K562 (cell line): Measurements from ENCODE around the gene PRAMEF20. TPM values are rescaled to one million over a fixed set of nuclear protein-coding genes. Genes with fewer than 3 reads are reported as not detected.

Experiments
- ATAC-seq: fragments of 200-7000 bp; cut with Tn5 transposase; 3 replicates; pipeline ENCODE4 v1.9.1; 2020; ENCODE audit warnings: moderate library complexity
- BruUV-seq: library from RNA; stranded (reverse); fragments of 400-500 nt; replicated peaks from 2 replicates; lab custom pipeline; 2021; lab: Mats Ljungman, UMichigan
- CTCF ChIA-PET: fragments of 300-600 bp; formaldehyde crosslinking; extraction: SDS; loops from one replicate; lab custom pipeline; 2021; ENCODE audit warnings: low intra/inter-chr PET ratio; lab: Yijun Ruan, JAX
- POLR2A ChIA-PET: fragments of 300-600, 350-650 bp; sonication (Branson Sonifier 250); formaldehyde crosslinking; extraction: SDS; loops from one replicate; lab custom pipeline; 2021; ENCODE audit warnings: antibody characterized with exemption, inconsistent platforms; lab: Yijun Ruan, JAX
- DNase-seq, 4 experiments: peaks; one replicate each; pipeline versions ENCODE4 v3.0.0 to v3.0.0-alpha.2; 2011 to 2018; ENCODE audit warnings: low spot score in 3 of 4, mixed read lengths in 3 of 4; ENCODE audit errors: extremely low read depth in 1 of 4
- FAIRE-seq: peaks from 2 replicates; lab custom pipeline; 2011; peaks lifted over from hg19 to GRCh38; lab: Jason Lieb, UNC
- H2AFZ ChIP-seq: 2 replicates; pipeline ENCODE4 v1.6.0; 2011; ENCODE audit warnings: low read depth, low read length, control low read depth, inconsistent platforms
- H3K27ac ChIP-seq: fragments of 200-600 bp; 3 replicates; pipeline ENCODE4 v1.8.0; 2011; ENCODE audit warnings: low read depth, mild to moderate bottlenecking, control low read depth, inconsistent platforms, low read length, moderate library complexity, mixed read lengths; ENCODE audit errors: extremely low read depth
- H3K27me3 ChIP-seq, 2 experiments: fragments of 300-600 bp in 1 of 2; 2 replicates in 1 of 2; 3 replicates in 1 of 2; pipeline versions ENCODE4 v1.6.0 to v1.8.0; 2011; ENCODE audit warnings: inconsistent platforms in 2 of 2, low read length in 2 of 2, mild to moderate bottlenecking in 1 of 2, mixed read lengths in 1 of 2, moderate library complexity in 1 of 2; ENCODE audit not compliant: control insufficient read depth in 2 of 2, insufficient read depth in 2 of 2
- H3K36me3 ChIP-seq: fragments of 300-600 bp; 3 replicates; pipeline ENCODE4 v1.8.0; 2011; ENCODE audit warnings: mild to moderate bottlenecking, low read length, inconsistent platforms; ENCODE audit not compliant: control insufficient read depth, insufficient read depth
- H3K4me1 ChIP-seq, 2 experiments: fragments of 200-600 bp in 1 of 2; replicated peaks in 1 of 2; 2 replicates in 1 of 2; 3 replicates in 1 of 2; pipeline versions ENCODE4 v1.5.1 to v1.8.0; 2011; ENCODE audit warnings: inconsistent platforms in 2 of 2, low read length in 2 of 2, mild to moderate bottlenecking in 1 of 2, mixed read lengths in 1 of 2, moderate library complexity in 1 of 2; ENCODE audit not compliant: control insufficient read depth in 2 of 2, insufficient read depth in 2 of 2
- H3K4me2 ChIP-seq: 2 replicates; pipeline ENCODE4 v1.6.1; 2011; ENCODE audit warnings: low read length, control low read depth, inconsistent platforms, mixed read lengths; ENCODE audit not compliant: insufficient read depth
- H3K4me3 ChIP-seq: fragments of 200-600 bp; sonication (generic), shearing (Covaris generic); 2 replicates; pipeline ENCODE4 v1.5.1; 2016; ENCODE audit warnings: control low read depth, inconsistent platforms
- H3K79me2 ChIP-seq: fragments of 200-600 bp; 3 replicates; pipeline ENCODE4 v1.8.0; 2011; ENCODE audit warnings: low read length, inconsistent platforms; ENCODE audit not compliant: control insufficient read depth, insufficient read depth
- H3K9ac ChIP-seq, 2 experiments: 2 replicates each; pipeline versions ENCODE4 v1.6.0 to v1.6.1; 2011; ENCODE audit warnings: low read depth in 2 of 2, low read length in 2 of 2, control low read depth in 1 of 2, inconsistent platforms in 1 of 2, mild to moderate bottlenecking in 1 of 2, mixed read lengths in 1 of 2; ENCODE audit not compliant: insufficient read depth in 1 of 2
- H3K9me1 ChIP-seq: one replicate; pipeline ENCODE4 v1.6.0; 2011; ENCODE audit warnings: inconsistent platforms, mild to moderate bottlenecking, low read length, moderate library complexity; ENCODE audit not compliant: control insufficient read depth, insufficient read depth
- H3K9me3 ChIP-seq: replicated peaks from 2 replicates; pipeline ENCODE4 v1.5.1; 2011; ENCODE audit warnings: low read depth, low read length, inconsistent platforms; ENCODE audit not compliant: control insufficient read depth, insufficient read depth
- H4K20me1 ChIP-seq: replicated peaks from 2 replicates; pipeline ENCODE4 v1.6.1; 2011; ENCODE audit warnings: low read length, inconsistent platforms, mixed read lengths; ENCODE audit not compliant: control insufficient read depth, insufficient read depth
- ATF7 ChIP-seq: fragments of 450-650 bp; IDR thresholded peaks from 2 replicates; pipeline ENCODE4 v1.7.1; 2014; ENCODE audit warnings: mild to moderate bottlenecking, moderate library complexity
- BRF2 ChIP-seq: IDR thresholded peaks from 3 replicates; pipeline ENCODE4 v1.6.1; 2011; ENCODE audit warnings: borderline replicate concordance, mild to moderate bottlenecking; ENCODE audit not compliant: insufficient read length, insufficient read depth
- E2F8 ChIP-seq: fragments of 450-650 bp; IDR thresholded peaks from 2 replicates; pipeline ENCODE4 v1.7.1; 2018; ENCODE audit warnings: mild to moderate bottlenecking, low read depth; ENCODE audit not compliant: partially characterized antibody
- ELF4 ChIP-seq: fragments of 450-650 bp; formaldehyde crosslinking; IDR thresholded peaks from 2 replicates; pipeline ENCODE4 v1.4.0; 2022; ENCODE audit warnings: missing genetic modification characterization
- GABPB2 ChIP-seq: fragments of 250-450 bp; sonication (Bioruptor Pico); conservative IDR thresholded peaks from 2 replicates; pipeline ENCODE4 v1.5.1; 2021; ENCODE audit warnings: mild to moderate bottlenecking
- GTF2A2 ChIP-seq: IDR thresholded peaks from 2 replicates; pipeline ENCODE4 v1.6.1; 2016; ENCODE audit warnings: mild to moderate bottlenecking, missing genetic modification characterization, missing compliant biosample characterization
- HDGF ChIP-seq: fragments of 450-650 bp; IDR thresholded peaks from 2 replicates; pipeline ENCODE4 v1.6.1; 2016
- MEF2A ChIP-seq: IDR thresholded peaks from 2 replicates; pipeline ENCODE4 v1.6.1; 2011; ENCODE audit warnings: low read depth, mild to moderate bottlenecking, low read length, moderate library complexity; ENCODE audit not compliant: control insufficient read depth
- RBBP5 ChIP-seq: fragments of 200-600 bp; sonication (generic); IDR thresholded peaks from 2 replicates; pipeline ENCODE4 v1.6.1; 2012; ENCODE audit warnings: borderline replicate concordance, mild to moderate bottlenecking, low read length, control low read depth, inconsistent platforms; ENCODE audit not compliant: insufficient read depth, poor library complexity, severe bottlenecking
- RREB1 ChIP-seq: fragments of 250-450 bp; sonication (Bioruptor Pico); IDR thresholded peaks from 2 replicates; pipeline ENCODE4 v1.4.0; 2020
- SLC30A9 ChIP-seq: fragments of 250-450 bp; sonication (Bioruptor Pico); IDR thresholded peaks from 2 replicates; pipeline ENCODE4 v1.8.0; 2022; ENCODE audit warnings: mild to moderate bottlenecking, moderate library complexity
- SRSF7 ChIP-seq: fragments of 200-400 bp; formaldehyde crosslinking; optimal IDR thresholded peaks from 2 replicates; pipeline ENCODE3; 2017; ENCODE audit warnings: mild to moderate bottlenecking, low read depth, low read length
- STAG1 ChIP-seq: sonication (generic); formaldehyde crosslinking; IDR thresholded peaks from 2 replicates; pipeline ENCODE4 v1.5.0; 2020; ENCODE audit warnings: missing genetic modification reagents, borderline replicate concordance
- WGBS: fragments of 100-300 bp; shearing (Covaris generic); methylation state at CpG from one replicate; pipeline ENCODE4 v1.1.6; 2016; ENCODE audit warnings: low coverage, mixed read lengths; ENCODE audit not compliant: insufficient coverage; ENCODE audit errors: missing lambda C conversion rate; 5-methylcytosine and 5-hydroxymethylcytosine counted together
- in situ Hi-C: fragments of 300-500 bp; cut with MboI; formaldehyde crosslinking; loops from 4 replicates; pipeline ENCODE4 v1.15.0; 2018; ENCODE audit warnings: inconsistent platforms, mixed read lengths
- intact Hi-C: fragments of 100-400 bp; cut with micrococcal nuclease; formaldehyde crosslinking; loops from 2 replicates; pipeline ENCODE4 v1.14.2; 2022
- polyA plus RNA-seq, 8 experiments: library from polyadenylated mRNA; depleted of rRNA in 4 of 8; stranded (reverse) in 5 of 8; unstranded in 3 of 8; fragments of >200 nt; fragmentation: Nextera tagmentation in 2 of 8; fragmentation: Illumina TruSeq in 1 of 8; extraction: Ambion mirVana in 2 of 8; extraction: Trizol in 1 of 8; gene quantifications; 2 replicates each; pipeline versions ENCODE4 v1.2.1 to v1.2.3, GENCODE V29; 2011 to 2014; ENCODE audit warnings: inconsistent platforms in 1 of 8, missing spikeins in 1 of 8
- total RNA-seq, 7 experiments: library from RNA; depleted of rRNA in 6 of 7; stranded (reverse); fragments of >200 nt in 6 of 7; fragmentation: Illumina TruSeq in 2 of 7; extraction: Trizol in 2 of 7; gene quantifications; 2 replicates each; pipeline versions ENCODE4 v1.2.1 to v1.2.3, GENCODE V29; 2011 to 2021; ENCODE audit warnings: low replicate concordance in 1 of 7

PRAMEF20 gene
- total and polyA plus RNA-seq, 9 of the 15 experiments (the other 6 are each of a cell fraction or from before 2014, with no cell fraction given), result not detected

- Histone ChIP-seq H4K20me1 (no peaks in the 10 kb centered on the region), H3K79me2 (no peaks in the 10 kb centered on the region), H3K9me3 (no peaks in the 10 kb centered on the region), H3K27ac (no peak overlapping the region), H3K4me3 (no peak overlapping the region), H3K36me3 (no peaks in the 10 kb centered on the region), H3K9me1 (no peaks in the 10 kb centered on the region), H2AFZ (no peak overlapping the region), H3K4me1 (no peaks in the 10 kb centered on the region; a peak in 1 of 5 replicates), H3K9ac (no peak overlapping the region), H3K4me2 (no peak overlapping the region), H3K27me3 (peaks cover 0 to 6% of the 10 kb centered on the region in 2 experiments; a peak in 1 of 5 replicates)
- in situ Hi-C loops (no loop called here), intact Hi-C loops (no loop called here)
- under 1% methylated on average over 6 of the region's 6 CpGs for WGBS
- ATAC-seq (no peak), DNase-seq (no peak), FAIRE-seq (no peak)
- ChIA-PET POLR2A (no interaction called here), CTCF (no interaction called here)
- BruUV-seq, result no TSS peak
- no peak for TF ChIP-seq E2F8
- TF ChIP-seq ATF7, result no peak
- no peak for TF ChIP-seq BRF2
- TF ChIP-seq HDGF, result no peak
- no peak for TF ChIP-seq RREB1
- no peak for TF ChIP-seq GABPB2 (CRISPR knock-in tag)
- TF ChIP-seq SRSF7, result no peak
- no peak for TF ChIP-seq SLC30A9
- no peak for TF ChIP-seq STAG1 (CRISPR knock-in tag)
- TF ChIP-seq RBBP5, result no peak
- no peak for TF ChIP-seq ELF4
- no peak for TF ChIP-seq MEF2A
- no peak for TF ChIP-seq GTF2A2 (tag)
Measured at GRCh38 chr1:13451399-13451965, 41.2 kb downstream of the PRAMEF20 start.
